HepG2 (cell line): ENCODE data around the gene TTC19. TPM values are rescaled to one million over a fixed set of nuclear protein-coding genes. Genes with fewer than 3 reads are reported as not detected.

ENCODE experiments used
- BCL6 ChIP-seq: IDR thresholded peaks from 2 replicates; pipeline ENCODE4 v1.6.1; 2016; ENCODE audit warnings: missing genetic modification reagents, missing compliant biosample characterization
- E2F1 ChIP-seq: sonication (generic); formaldehyde crosslinking; IDR thresholded peaks from 2 replicates; pipeline ENCODE4 v1.5.0; 2020; ENCODE audit warnings: missing genetic modification reagents
- FOSL2 ChIP-seq: sonication (generic); formaldehyde crosslinking; IDR thresholded peaks from 2 replicates; pipeline ENCODE4 v1.4.0; 2020; ENCODE audit warnings: missing genetic modification reagents
- FOXP4 ChIP-seq: sonication (generic); formaldehyde crosslinking; IDR thresholded peaks from 2 replicates; pipeline ENCODE4 v1.4.0; 2020; ENCODE audit warnings: missing genetic modification reagents
- GATAD2A ChIP-seq: IDR thresholded peaks from 2 replicates; pipeline ENCODE4 v1.6.1; 2016
- HMG20B ChIP-seq: conservative IDR thresholded peaks from 2 replicates; pipeline ENCODE4 v1.6.1; 2016; ENCODE audit warnings: missing genetic modification reagents, missing compliant biosample characterization
- ISL2 ChIP-seq: sonication (generic); formaldehyde crosslinking; IDR thresholded peaks from 2 replicates; pipeline ENCODE4 v1.5.0; 2020; ENCODE audit warnings: missing genetic modification reagents
- KAT2B ChIP-seq: fragments of 150-350 bp; IDR thresholded peaks from 2 replicates; pipeline ENCODE4 v1.6.1; 2014; ENCODE audit warnings: low read depth, low read length, borderline replicate concordance
- KDM3A ChIP-seq: IDR thresholded peaks from 2 replicates; pipeline ENCODE4 v1.6.1; 2018; ENCODE audit warnings: low read depth, missing compliant biosample characterization
- NFAT5 ChIP-seq: sonication (generic); formaldehyde crosslinking; IDR thresholded peaks from 2 replicates; pipeline ENCODE4 v1.4.0; 2020; ENCODE audit warnings: missing genetic modification reagents
- NFRKB ChIP-seq: fragments of 450-650 bp; IDR thresholded peaks from 2 replicates; pipeline ENCODE4 v1.6.1; 2017
- NFYB ChIP-seq: sonication (generic); formaldehyde crosslinking; IDR thresholded peaks from 2 replicates; pipeline ENCODE4 v1.4.0; 2020; ENCODE audit warnings: missing genetic modification reagents
- PHF8 ChIP-seq: sonication (generic); formaldehyde crosslinking; IDR thresholded peaks from 2 replicates; pipeline ENCODE4 v1.5.0; 2020; ENCODE audit warnings: missing genetic modification reagents
- PRMT3 ChIP-seq: sonication (generic); formaldehyde crosslinking; IDR thresholded peaks from 2 replicates; pipeline ENCODE4 v1.8.1; 2022; ENCODE audit warnings: low read depth, mild to moderate bottlenecking, moderate library complexity, missing genetic modification reagents, borderline replicate concordance
- SNAPC5 ChIP-seq: sonication (generic); formaldehyde crosslinking; IDR thresholded peaks from 2 replicates; pipeline ENCODE4 v1.8.1; 2023; ENCODE audit warnings: mild to moderate bottlenecking, missing genetic modification reagents, borderline replicate concordance
- ZBTB46 ChIP-seq: sonication (generic); formaldehyde crosslinking; IDR thresholded peaks from 2 replicates; pipeline ENCODE4 v1.4.0; 2020; ENCODE audit warnings: mild to moderate bottlenecking, missing genetic modification reagents, borderline replicate concordance
- ZNF225 ChIP-seq: sonication (generic); formaldehyde crosslinking; IDR thresholded peaks from 2 replicates; pipeline ENCODE4 v1.4.0; 2020; ENCODE audit warnings: mild to moderate bottlenecking, missing genetic modification reagents
- ZNF816 ChIP-seq: sonication (generic); formaldehyde crosslinking; IDR thresholded peaks from 2 replicates; pipeline ENCODE4 v1.8.0; 2022; ENCODE audit warnings: missing genetic modification reagents, mild to moderate bottlenecking, borderline replicate concordance
- ZNF879 ChIP-seq: sonication (generic); formaldehyde crosslinking; IDR thresholded peaks from 2 replicates; pipeline ENCODE4 v1.8.1; 2023; ENCODE audit warnings: missing genetic modification reagents
- polyA plus RNA-seq, 8 experiments: library from polyadenylated mRNA; depleted of rRNA in 3 of 8; stranded (reverse) in 7 of 8; unstranded in 1 of 8; fragments of >200 nt; fragmentation: Illumina TruSeq in 4 of 8; extraction: Trizol in 4 of 8; gene quantifications; 2 replicates each; pipeline versions ENCODE4 v1.2.1 to v1.2.3, GENCODE V29; 2011 to 2016; ENCODE audit warnings: low read depth in 4 of 8, missing spikeins in 1 of 8, mixed read lengths in 1 of 8; ENCODE audit not compliant: insufficient read depth in 1 of 8
- total RNA-seq, 5 experiments: library from RNA; depleted of rRNA; stranded (reverse); fragments of >200 nt; fragmentation: Illumina TruSeq; extraction: Trizol; gene quantifications; 2 replicates each; pipeline ENCODE4 v1.2.3, GENCODE V29; 2016; ENCODE audit warnings: low read depth in 1 of 5

TTC19 gene
- total and polyA plus RNA-seq, 2 of the 13 experiments (the other 11 are each of a cell fraction or from before 2014, with no cell fraction given): 4.4 to 24.3 TPM

GRCh38 chr17:15999141-15999973, at the start of gene TTC19, which contains the start of gene ZSWIM7 (continued):
- peak; percentile 74; the same call in 1 of the 2 replicates for TF ChIP-seq KDM3A (CRISPR knock-in tag)
- TF ChIP-seq PHF8 (CRISPR knock-in tag): peak; percentile 85
- peak; percentile 78 for TF ChIP-seq FOXP4 (CRISPR knock-in tag)
- TF ChIP-seq NFAT5 (CRISPR knock-in tag): peak; percentile 94; the same call in 1 of the 2 replicates
- peak; percentile 52; the same call in 1 of the 2 replicates for TF ChIP-seq ZNF879 (CRISPR knock-in tag)
- TF ChIP-seq KAT2B: no peak
- no peak for TF ChIP-seq ZNF225 (CRISPR knock-in tag)
- peak; percentile 87; the same call in 1 of the 2 replicates for TF ChIP-seq PRMT3 (CRISPR knock-in tag)
- TF ChIP-seq NFYB (CRISPR knock-in tag): peak; percentile 82
- TF ChIP-seq ISL2 (CRISPR knock-in tag): peak; percentile 87
- TF ChIP-seq SNAPC5 (CRISPR knock-in tag): no peak; the same call in 1 of the 2 replicates
- TF ChIP-seq E2F1 (CRISPR knock-in tag): peak; percentile 56
- peak; percentile 72 for TF ChIP-seq BCL6 (CRISPR knock-in tag)
- 0 out of 2 replicates have a peak, but pooled peaks have one; percentile 25 for TF ChIP-seq HMG20B (CRISPR knock-in tag)
- peak; percentile 10; the same call in 1 of the 2 replicates for TF ChIP-seq ZNF816 (CRISPR knock-in tag)
- no peak for TF ChIP-seq NFRKB
- TF ChIP-seq ZBTB46: no peak
- peak; percentile 78 for TF ChIP-seq FOSL2 (CRISPR knock-in tag)
- peak; percentile 77 for TF ChIP-seq GATAD2A
